ENCODE measurements around the gene RNASET2. TPM values are rescaled to one million over a fixed set of nuclear protein-coding genes. Genes with fewer than 3 reads are reported as not detected.

The RNASET2 gene
- polyA plus RNA-seq, 3 donors = 432 to 562 (median 493) TPM

GRCh38 chr6:166999145-166999883 is 43.0 kb upstream of the RNASET2 start, which contains the start of gene CEP43:
TSS of gene CEP43 (plus strand) at chr6:166999397. CDS start at chr6:166999413, 16 bp downstream.
- DNase-seq = peak; percentile 93 to 95 (median 94)
- H3K27me3 Mint-ChIP-seq (ENCODE audit: low read depth in 3 of 3) = no peaks in the 10 kb centered on the region
- peaks cover 9 to 10% of the 10 kb centered on the region in 2 donors for H3K36me3 Mint-ChIP-seq
- Histone ChIP-seq H2AFZ (ENCODE audit: insufficient read depth, low read depth, low read length, poor library complexity, severe bottlenecking) (peak within 1 kb of the TSS; percentile 95), H3K27ac (ENCODE audit: low read depth in 1 of 2, low read length in 2 of 2) (peak within 1 kb of the TSS; percentile 67 to 80), H3K9me3 (replicated peaks in 1 of 2; ENCODE audit: control insufficient read depth in 1 of 2, insufficient read depth in 1 of 2, low read length in 2 of 2) (no peaks in the 10 kb centered on the region), H3K4me3 (replicated peaks in 1 of 3; ENCODE audit: low read depth in 2 of 3, low read length in 3 of 3) (peak within 1 kb of the TSS; percentile 76 to 99 (median 98)), H3K79me2 (ENCODE audit: insufficient read depth, low read length) (peaks cover 88% of the 10 kb centered on the region), H3K4me2 (replicated peaks; ENCODE audit: extremely low read depth, low read length, poor library complexity, severe bottlenecking) (peak within 1 kb of the TSS; percentile 92), H4K20me1 (ENCODE audit: insufficient read depth, low read length) (peaks cover 6% of the 10 kb centered on the region), H3K9ac (ENCODE audit: insufficient read depth, low read length, poor library complexity, severe bottlenecking) (peak within 1 kb of the TSS; percentile 80), H3K4me1 (ENCODE audit: control insufficient read depth in 1 of 2, insufficient read depth in 2 of 2, low read length in 2 of 2) (peaks cover 20 to 21% of the 10 kb centered on the region in 2 donors), H3K36me3 (replicated peaks in 1 of 2; ENCODE audit: control insufficient read depth in 1 of 2, insufficient read depth in 2 of 2, low read length in 2 of 2) (peaks cover 2 to 19% of the 10 kb centered on the region in 2 donors), H3K27me3 (ENCODE audit: control insufficient read depth in 2 of 2, insufficient read depth in 2 of 2, low read length in 2 of 2) (no peaks in the 10 kb centered on the region)
- H3K27ac Mint-ChIP-seq = peak within 1 kb of the TSS; percentile 69 to 87 (median 84)
- no peak for TF ChIP-seq CTCF (IDR thresholded peaks at IDR 0.05)
- peak within 1 kb of the TSS; percentile 84 to 92 for H3K4me3 Mint-ChIP-seq
- no peaks in the 10 kb centered on the region for H3K9me3 Mint-ChIP-seq
- under 1% methylated on average over 93 of the region's 93 CpGs for WGBS (ENCODE audit: insufficient coverage)
- intact Hi-C loops (cut with micrococcal nuclease) = loop anchor here (2.0 to 10.0 kb wide), 3 partner anchors 43 to 145 kb away; partner anchors contain the start of gene RNASET2 (in 2 of the 2)
- H3K4me1 Mint-ChIP-seq = peaks cover 28% of the 10 kb centered on the region

GRCh38 chr6:166998256-166999144 is 42.1 kb upstream of the RNASET2 start:
- peaks cover 91% of the 10 kb centered on the region for H3K79me2 ChIP-seq (ENCODE audit: insufficient read depth, low read length)
- 0% methylated on average over 96 of the region's 96 CpGs for WGBS (ENCODE audit: insufficient coverage)
- TF ChIP-seq CTCF (IDR thresholded peaks at IDR 0.05) = no peak
- Mint-ChIP-seq H3K27me3 (ENCODE audit: low read depth in 3 of 3) (no peaks in the 10 kb centered on the region), H3K27ac (peak overlapping the region; percentile 50 to 84 (median 70)), H3K4me1 (peaks cover 28% of the 10 kb centered on the region), H3K36me3 (peaks cover 7 to 18% of the 10 kb centered on the region in 2 donors), H3K9me3 (no peaks in the 10 kb centered on the region), H3K4me3 (peak overlapping the region; percentile 84 to 92)
- intact Hi-C loops (cut with micrococcal nuclease) = loop anchor here (2.0 to 10.0 kb wide), 3 partner anchors 42 to 146 kb away; partner anchors contain the start of gene RNASET2 (in 2 of the 2)
- peak overlapping the region; percentile 67 to 80 for H3K27ac ChIP-seq (ENCODE audit: low read depth in 1 of 2, low read length in 2 of 2)
- H3K9me3 ChIP-seq (replicated peaks in 1 of 2; ENCODE audit: control insufficient read depth in 1 of 2, insufficient read depth in 1 of 2, low read length in 2 of 2) = no peaks in the 10 kb centered on the region
- peak overlapping the region; percentile 92 for H3K4me2 ChIP-seq (replicated peaks; ENCODE audit: extremely low read depth, low read length, poor library complexity, severe bottlenecking)
- peak overlapping the region; percentile 81 for H2AFZ ChIP-seq (ENCODE audit: insufficient read depth, low read depth, low read length, poor library complexity, severe bottlenecking)
- peaks cover 6% of the 10 kb centered on the region for H4K20me1 ChIP-seq (ENCODE audit: insufficient read depth, low read length)
- peaks cover 2 to 19% of the 10 kb centered on the region in 2 donors for H3K36me3 ChIP-seq (replicated peaks in 1 of 2; ENCODE audit: control insufficient read depth in 1 of 2, insufficient read depth in 2 of 2, low read length in 2 of 2)
- H3K9ac ChIP-seq (ENCODE audit: insufficient read depth, low read length, poor library complexity, severe bottlenecking) = peak overlapping the region; percentile 80
- DNase-seq = peak in 1 of 3 donors; percentile 20
- H3K4me1 ChIP-seq (ENCODE audit: control insufficient read depth in 1 of 2, insufficient read depth in 2 of 2, low read length in 2 of 2) = peaks cover 20 to 21% of the 10 kb centered on the region in 2 donors
- H3K27me3 ChIP-seq (ENCODE audit: control insufficient read depth in 2 of 2, insufficient read depth in 2 of 2, low read length in 2 of 2) = no peaks in the 10 kb centered on the region
- peak overlapping the region; percentile 76 to 99 (median 98) for H3K4me3 ChIP-seq (replicated peaks in 1 of 3; ENCODE audit: low read depth in 2 of 3, low read length in 3 of 3)

Data from CD14-positive monocyte (primary cell).